ENCODE data around the gene RDH14.

RDH14 gene

DNA sequence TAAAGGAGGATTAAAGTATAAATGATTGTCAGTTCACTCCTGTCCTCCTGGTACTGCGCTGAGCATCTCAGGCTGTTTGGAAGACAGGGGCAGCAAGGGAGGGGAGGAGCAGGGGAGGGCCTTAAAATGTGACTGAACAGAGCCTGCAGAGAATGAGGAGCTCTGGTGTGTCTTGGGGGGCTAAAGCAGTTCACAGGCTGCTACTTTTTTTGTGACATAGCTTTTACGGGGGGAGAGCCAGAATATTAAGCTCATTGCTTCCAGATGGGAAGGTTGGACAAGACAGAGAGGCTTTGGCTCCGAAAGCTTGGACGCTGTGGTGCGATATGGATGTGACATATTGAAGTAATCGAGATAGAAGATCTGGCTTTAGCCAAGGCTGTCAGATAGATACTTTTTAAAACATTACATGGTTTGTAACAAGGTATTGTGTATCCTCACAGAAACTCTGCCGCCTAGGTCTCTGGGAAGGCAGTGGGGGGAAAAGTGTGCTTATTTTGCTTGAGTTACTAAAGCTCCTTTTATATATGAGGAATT lies 40.5 kb downstream of the RDH14 start:
- DNase-seq: no peak

- no peak for DNase-seq
Observed at GRCh38 chr2:18518116-18519111, 42.0 kb downstream of the RDH14 start.

DNA sequence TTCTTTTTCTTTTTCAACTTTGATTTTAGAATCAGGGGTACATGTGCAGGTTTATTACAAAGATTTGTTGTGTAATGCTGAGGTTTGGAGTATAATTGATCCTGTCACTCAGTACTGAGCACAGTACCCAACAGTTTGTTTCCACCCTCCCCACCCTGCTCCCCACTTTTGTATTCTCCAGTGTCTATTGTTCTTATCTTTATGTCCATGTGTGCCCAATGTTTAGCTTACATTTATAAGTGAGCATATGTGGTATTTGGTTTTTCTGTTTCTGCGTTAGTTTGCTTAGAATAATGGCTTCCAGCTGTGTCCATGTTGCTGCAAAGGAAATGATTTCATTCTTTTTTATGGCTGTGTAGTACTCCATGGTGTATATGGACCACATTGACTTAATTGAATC lies 43.1 kb downstream of the RDH14 start:
- DNase-seq: no peak

GRCh38 chr2:18516112-18516511 lies 44.3 kb downstream of the RDH14 start:
- no peak for DNase-seq

DNA sequence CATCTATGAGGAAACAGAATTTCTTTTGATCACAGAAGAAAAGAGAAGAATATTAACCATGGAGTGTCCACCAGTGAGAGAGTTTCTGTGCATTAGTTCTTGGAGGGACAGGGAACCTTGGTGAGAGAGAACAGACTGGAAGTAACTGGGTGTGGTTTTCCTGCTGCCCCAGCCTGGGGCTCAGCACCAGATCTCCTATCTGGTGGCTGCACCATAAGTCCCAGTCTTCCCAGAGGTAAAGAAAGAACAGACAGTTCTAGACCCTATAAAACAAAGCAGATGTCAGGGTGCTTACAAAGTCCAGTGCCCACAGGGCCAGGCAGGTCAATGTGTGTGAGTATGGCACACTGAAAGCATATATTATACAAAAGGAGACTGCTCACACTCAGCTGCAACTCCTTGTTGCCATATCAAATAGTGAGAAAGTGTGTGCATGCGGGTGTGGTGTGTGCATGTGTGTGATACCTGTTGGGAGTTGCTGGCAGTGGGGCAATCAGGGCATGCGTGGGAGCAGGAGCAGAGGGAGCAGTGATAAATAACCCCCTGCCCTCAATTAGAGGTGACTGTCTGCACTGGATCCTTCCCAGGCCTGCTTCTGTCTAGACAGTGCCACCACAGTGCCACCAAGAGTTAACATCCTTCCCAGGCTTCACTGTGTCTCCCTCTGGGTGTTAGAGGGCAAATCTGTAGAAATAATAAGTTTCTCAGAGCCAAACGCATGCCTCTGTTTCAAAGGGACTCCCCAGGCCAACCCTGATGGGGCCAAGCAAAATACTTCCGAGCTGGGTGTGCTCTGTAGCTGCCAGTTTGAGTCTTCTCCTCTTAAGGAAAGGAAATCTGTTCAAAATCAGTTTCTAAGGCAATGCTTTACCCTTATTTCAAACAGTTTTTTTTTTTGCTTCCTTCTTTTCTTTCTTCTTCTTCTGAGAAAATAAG lies 45.7 kb downstream of the RDH14 start:
- no peak for DNase-seq

- no peak for DNase-seq
Observed at GRCh38 chr2:18510775-18511174, 49.7 kb downstream of the RDH14 start.

DNA sequence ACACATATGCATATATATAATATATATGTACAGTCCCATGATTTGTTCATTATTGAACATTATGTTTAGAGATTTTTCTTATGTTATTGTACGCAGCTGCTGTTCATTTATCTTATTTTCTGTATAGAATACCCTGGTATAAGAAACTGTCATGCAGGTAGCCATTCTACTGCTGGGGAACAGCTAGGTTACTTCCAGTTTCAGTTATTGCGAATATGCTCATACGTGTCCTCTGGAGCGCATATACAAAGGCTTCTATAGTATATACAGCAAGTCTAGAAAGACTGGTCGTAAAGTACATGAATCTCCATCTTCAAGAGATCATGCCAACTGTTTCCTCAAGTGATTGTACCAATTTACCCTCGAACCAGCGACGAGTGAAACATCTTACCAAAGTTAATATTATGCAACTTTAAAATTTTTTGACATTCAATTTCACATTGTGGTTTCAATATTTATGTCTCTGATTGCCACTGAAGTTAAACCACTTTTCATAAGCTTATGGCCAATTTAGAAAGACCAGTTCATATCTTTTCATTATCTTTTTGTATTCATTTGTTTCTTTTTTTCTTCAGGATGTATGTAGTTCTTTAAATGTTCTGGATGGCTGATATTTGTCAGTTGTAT lies 53.5 kb downstream of the RDH14 start:
- no peak for DNase-seq

DNA sequence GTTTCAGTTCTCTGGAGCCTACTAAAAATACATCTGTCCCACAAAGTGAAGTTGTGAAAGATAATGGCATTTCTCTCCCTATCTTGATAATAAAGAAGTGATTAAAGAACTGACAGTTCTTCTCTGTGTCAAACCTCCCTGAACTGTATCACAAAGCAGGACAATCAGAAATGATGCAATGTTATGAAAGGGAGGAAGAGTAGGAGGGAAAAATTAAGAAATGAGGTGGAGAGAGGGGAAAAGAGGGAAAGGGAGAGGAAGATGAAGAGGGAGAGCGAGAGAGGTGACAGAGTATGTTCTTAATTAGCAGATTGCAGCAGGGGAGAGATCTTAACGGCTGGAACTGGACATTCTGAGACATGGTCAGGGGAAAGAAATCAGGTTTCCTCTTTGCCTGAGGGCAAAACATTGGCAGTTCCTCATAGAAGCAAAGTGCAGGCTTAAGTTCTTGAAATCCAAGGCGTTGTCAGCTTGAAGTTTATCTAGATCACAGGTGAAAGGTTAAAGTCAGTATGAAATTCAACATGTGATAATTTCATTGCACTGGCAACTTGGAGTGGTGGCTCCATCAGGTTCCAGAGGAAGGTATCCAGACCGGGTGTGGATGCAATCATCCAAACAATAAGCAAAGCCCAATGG lies 54.6 kb downstream of the RDH14 start:
- DNase-seq: no peak

Measured in Kasumi-1 (cell line).